Adipocyte (in vitro differentiated cells): ENCODE measurements around the gene SNX24.

Experiments
- DNase-seq: peaks from one replicate; pipeline ENCODE4 v3.0.0-alpha.2; 2015; ENCODE audit warnings: low read depth
- H3K27me3 ChIP-seq: replicated peaks from 2 replicates; pipeline ENCODE4 v1.7.0; 2013; ENCODE audit warnings: mild to moderate bottlenecking, low read length, moderate library complexity; ENCODE audit not compliant: control insufficient read depth, insufficient read depth
- H3K36me3 ChIP-seq: 2 replicates; pipeline ENCODE4 v1.7.0; 2013; ENCODE audit warnings: low read length, mild to moderate bottlenecking, moderate library complexity; ENCODE audit not compliant: control insufficient read depth, insufficient read depth, severe bottlenecking
- H3K4me1 ChIP-seq: 2 replicates; pipeline ENCODE4 v1.7.0; 2013; ENCODE audit warnings: mild to moderate bottlenecking, low read length, moderate library complexity; ENCODE audit not compliant: control insufficient read depth, insufficient read depth
- H3K4me3 ChIP-seq: 2 replicates; pipeline ENCODE4 v1.7.0; 2013; ENCODE audit warnings: mild to moderate bottlenecking, low read length, moderate library complexity
- H3K9ac ChIP-seq: 2 replicates; pipeline ENCODE4 v1.7.0; 2013; ENCODE audit warnings: mild to moderate bottlenecking, low read length, moderate library complexity
- H3K9me3 ChIP-seq: 2 replicates; pipeline ENCODE4 v1.7.0; 2013; ENCODE audit warnings: mild to moderate bottlenecking, low read length, moderate library complexity; ENCODE audit not compliant: control insufficient read depth

SNX24 gene

DNA sequence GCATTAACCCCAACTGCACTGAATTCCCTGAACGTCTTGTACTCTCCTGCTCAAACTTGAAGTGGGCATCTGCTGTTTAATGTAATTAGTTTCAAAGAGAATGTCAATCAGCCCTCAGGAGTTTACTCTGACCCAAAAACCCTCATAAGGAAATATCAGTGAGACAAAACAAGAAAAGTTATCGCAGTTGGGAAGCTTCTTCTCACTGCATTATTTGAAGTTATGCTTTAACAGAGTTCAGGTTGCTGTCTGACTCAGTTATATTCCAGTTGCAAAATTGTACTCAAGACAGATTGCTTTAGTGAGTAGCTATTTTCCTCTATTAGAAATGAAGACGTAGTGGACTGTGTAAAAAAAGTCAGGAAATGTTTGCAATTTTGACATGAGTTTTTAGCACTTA, 139.0 kb downstream of the SNX24 start:
- Histone ChIP-seq H3K4me1 (no peaks in the 10 kb centered on the region), H3K36me3 (peaks cover 3% of the 10 kb centered on the region), H3K9ac (no peak overlapping the region), H3K4me3 (no peak overlapping the region), H3K9me3 (no peaks in the 10 kb centered on the region), H3K27me3 (no peaks in the 10 kb centered on the region)
- DNase-seq: no peak

DNA sequence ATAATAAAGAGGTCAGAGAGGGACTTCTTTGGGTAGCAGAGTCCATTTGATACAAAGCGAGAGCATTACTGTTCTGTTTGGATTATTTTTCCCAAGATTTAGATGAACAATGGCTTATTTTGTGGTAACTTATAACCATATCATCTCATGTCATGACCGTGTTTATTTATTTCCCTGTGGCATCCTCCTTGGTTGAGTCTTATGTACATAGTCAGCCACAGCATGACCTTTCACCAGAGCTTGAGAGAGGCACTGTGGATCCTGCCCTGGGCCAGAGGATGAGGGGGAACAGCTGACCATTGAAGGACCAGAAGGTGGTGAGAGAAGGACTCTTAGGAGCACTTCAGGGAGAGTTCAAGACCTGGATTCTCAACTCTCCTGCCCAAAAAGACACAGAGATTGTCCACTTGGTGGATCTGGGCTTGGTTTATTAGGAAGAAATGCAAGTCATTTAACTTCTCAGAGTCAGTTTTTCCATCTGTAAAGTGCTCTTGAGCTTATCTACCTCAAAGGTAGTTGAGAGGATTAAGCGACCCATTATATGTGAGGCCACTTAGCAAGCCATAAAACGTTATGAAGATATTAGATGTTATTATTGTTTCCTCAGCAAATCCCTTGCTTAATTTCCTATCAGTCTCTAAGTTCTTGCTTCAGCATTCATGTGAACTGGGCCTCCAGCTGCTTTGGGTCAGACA, 139.7 kb downstream of the SNX24 start:
- Histone ChIP-seq H3K27me3 (no peaks in the 10 kb centered on the region), H3K36me3 (peaks cover 3% of the 10 kb centered on the region), H3K4me3 (no peak overlapping the region), H3K4me1 (no peaks in the 10 kb centered on the region), H3K9ac (no peak overlapping the region), H3K9me3 (no peaks in the 10 kb centered on the region)
- DNase-seq: no peak

DNA sequence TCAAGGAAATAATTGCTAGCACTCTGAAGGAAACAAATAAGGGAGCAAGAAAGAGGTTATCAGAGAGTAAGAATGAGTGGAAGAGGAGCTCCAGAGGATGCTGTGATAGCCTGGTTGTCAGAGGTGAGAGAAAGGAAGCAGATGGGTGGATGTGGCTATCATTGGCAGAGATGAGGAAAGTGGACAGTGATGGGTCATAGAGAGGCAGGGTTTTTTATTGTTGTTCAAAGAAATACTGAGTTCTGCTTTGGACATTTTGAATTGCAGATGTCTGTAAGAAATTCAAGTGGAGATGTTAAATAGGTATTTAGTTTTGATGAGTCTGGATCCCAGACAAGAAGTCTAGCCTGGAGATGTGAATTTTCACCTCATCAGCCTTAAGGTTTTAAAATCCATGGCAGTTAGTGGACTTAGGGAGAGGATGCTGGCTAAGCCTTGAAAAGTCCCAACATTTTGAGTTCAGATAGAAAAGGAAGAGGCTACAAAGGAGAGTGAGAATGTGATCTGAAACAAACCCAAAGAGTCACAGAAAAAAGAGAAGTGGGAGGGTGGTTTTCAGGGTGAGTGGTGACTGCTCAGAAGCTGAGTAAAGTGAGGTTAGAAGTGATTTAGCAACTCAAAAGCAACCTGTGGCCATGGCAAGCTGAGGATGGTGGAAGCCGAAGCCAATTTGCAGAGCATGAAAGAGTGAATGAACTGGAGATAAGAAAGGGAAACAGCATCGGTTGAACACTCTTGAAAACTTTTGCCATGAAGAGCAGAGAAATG, 140.7 kb downstream of the SNX24 start:
- peaks cover 3% of the 10 kb centered on the region for H3K36me3 ChIP-seq
- DNase-seq: no peak
- no peaks in the 10 kb centered on the region for H3K4me1 ChIP-seq
- H3K9me3 ChIP-seq: no peaks in the 10 kb centered on the region
- no peak overlapping the region for H3K4me3 ChIP-seq
- H3K27me3 ChIP-seq: no peaks in the 10 kb centered on the region
- H3K9ac ChIP-seq: no peak overlapping the region

DNA sequence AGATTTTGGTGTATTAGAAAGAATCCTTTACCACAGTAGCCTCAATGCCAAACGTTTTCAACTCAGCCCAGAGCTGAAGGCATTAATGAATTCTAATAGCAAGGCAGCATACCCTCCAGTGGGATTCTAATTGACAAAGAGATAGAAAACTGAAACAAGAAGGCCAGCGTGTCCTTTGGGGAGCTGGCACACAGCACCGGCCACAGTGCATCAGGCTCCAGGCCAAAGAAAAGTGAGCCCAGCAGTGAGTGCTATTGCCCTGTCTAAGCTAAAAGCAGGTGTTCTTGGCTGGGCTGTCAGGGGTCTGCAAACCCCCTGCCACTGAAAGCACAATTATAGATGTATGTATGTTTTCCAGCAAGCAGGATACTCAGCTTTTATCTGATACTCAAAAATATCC, 150.7 kb downstream of the SNX24 start:
- no peak for DNase-seq
- Histone ChIP-seq H3K4me1 (no peaks in the 10 kb centered on the region), H3K9ac (no peak overlapping the region), H3K36me3 (peaks cover 7% of the 10 kb centered on the region), H3K4me3 (no peak overlapping the region), H3K9me3 (no peaks in the 10 kb centered on the region), H3K27me3 (no peaks in the 10 kb centered on the region)

DNA sequence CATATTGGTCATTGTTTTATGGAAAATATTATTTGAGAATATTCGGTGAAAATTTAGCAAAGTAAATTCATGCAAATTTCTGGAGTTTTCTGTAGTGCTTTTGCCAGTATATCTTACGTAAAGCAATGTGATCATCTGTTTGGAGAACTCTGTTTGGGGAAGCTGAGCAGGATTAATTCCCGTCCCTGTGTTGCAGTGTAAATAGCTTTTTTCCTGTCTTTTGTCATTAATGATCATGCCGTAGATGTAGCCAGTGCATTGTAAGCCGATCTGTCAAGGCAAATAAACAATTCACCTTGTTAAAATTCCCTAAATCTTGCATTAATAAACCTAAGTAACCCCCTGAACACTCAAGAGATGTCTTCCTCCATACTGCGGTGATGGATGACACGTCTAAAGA, 151.9 kb downstream of the SNX24 start:
- no peak overlapping the region for H3K4me3 ChIP-seq
- peaks cover 7% of the 10 kb centered on the region for H3K36me3 ChIP-seq
- no peaks in the 10 kb centered on the region for H3K4me1 ChIP-seq
- H3K9ac ChIP-seq: no peak overlapping the region
- H3K9me3 ChIP-seq: no peaks in the 10 kb centered on the region
- DNase-seq: no peak
- H3K27me3 ChIP-seq: no peaks in the 10 kb centered on the region

DNA sequence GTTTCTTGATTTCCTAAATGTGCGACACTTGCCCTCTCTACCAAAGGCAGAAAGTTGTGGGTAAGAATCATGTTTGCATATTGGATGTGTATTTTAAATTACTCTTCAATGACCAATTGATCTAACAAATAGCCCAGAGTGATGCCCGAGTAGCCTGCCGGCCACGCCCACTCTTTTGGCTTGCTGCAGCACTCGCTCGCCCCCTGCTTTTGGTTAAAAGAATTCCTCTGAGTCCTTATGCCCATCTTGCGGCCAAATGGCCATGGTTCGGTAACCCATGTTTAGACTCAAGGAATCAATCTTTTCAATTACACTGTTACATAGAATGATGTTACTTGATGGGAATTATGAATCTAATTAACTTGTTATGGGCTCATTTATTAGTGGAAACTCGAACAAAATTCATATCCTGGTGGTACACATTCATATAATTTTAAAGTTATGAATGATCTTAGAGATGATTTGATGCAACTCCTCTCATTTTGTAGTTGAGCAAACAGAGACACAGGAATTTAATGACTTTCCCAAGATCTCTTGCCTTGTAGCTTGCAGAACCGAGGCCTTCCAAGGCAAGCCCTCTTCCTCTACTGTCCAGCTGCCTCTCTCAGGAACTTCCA, 154.6 kb downstream of the SNX24 start:
- no peak for DNase-seq
- Histone ChIP-seq H3K27me3 (no peaks in the 10 kb centered on the region), H3K9me3 (no peaks in the 10 kb centered on the region), H3K4me1 (no peaks in the 10 kb centered on the region), H3K9ac (no peak overlapping the region), H3K4me3 (no peak overlapping the region), H3K36me3 (peaks cover 15% of the 10 kb centered on the region)

DNA sequence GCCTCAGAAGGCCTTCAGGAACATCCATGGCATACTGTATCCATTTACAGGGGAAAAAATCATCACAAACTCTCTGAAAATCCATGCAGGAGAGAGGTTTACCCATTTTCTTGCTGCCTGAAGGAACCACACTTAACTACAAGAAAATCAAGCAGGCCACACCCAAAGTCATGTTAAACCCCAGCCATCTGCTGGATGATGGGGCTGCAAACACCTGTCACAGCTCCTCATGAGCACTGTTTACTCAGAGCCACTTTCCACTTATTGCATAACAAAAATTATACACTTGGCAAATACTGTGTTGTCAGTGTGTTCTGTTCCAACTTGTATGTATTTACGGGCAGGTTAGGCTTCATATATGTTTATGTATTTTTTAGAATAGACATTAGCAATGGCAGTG, 155.3 kb downstream of the SNX24 start:
- no peak for DNase-seq
- Histone ChIP-seq H3K36me3 (peaks cover 15% of the 10 kb centered on the region), H3K9ac (no peak overlapping the region), H3K4me3 (no peak overlapping the region), H3K27me3 (no peaks in the 10 kb centered on the region), H3K9me3 (no peaks in the 10 kb centered on the region), H3K4me1 (no peaks in the 10 kb centered on the region)

DNA sequence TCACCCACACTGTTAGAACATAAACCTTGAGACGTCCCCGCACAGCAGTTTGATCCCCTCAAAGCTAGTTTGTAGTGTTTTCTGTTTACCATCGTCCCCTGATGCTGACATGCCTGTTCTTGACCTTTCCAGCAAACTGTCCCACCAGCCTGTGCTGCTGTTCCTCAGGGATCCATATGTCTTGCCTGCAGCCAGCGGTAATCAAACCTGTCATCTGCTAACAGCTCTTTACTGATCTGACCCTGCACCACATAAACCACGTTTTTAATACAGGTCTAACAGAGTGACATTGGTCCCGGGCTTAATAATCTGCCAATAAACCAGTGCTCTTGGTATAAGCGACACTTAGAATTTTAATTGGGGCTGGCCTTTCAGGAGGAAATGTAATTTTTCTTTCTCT, 156.4 kb downstream of the SNX24 start:
- peaks cover 15% of the 10 kb centered on the region for H3K36me3 ChIP-seq
- H3K4me1 ChIP-seq: no peaks in the 10 kb centered on the region
- no peaks in the 10 kb centered on the region for H3K27me3 ChIP-seq
- H3K9ac ChIP-seq: no peak overlapping the region
- no peaks in the 10 kb centered on the region for H3K9me3 ChIP-seq
- no peak for DNase-seq
- H3K4me3 ChIP-seq: no peak overlapping the region

DNA sequence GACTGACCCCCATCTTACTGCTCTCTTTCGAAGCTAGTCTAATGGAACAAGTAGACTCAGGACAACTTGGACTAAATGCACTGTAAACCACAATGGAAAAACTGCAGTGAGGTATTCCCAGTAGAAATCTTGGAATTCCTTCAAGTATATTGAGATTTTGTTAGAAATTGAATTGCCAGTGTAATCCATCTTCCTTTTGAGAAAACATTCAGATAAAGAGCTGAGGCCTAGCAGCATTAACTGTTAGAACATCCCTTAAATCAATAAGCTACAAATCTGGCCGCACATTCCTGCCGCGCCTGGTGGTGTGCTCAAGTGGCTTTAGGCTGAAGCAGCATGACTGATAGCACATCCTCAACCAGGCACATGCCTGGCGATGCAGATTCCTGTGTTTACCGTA, 161.8 kb downstream of the SNX24 start:
- Histone ChIP-seq H3K9ac (no peak overlapping the region), H3K27me3 (no peaks in the 10 kb centered on the region), H3K9me3 (no peaks in the 10 kb centered on the region), H3K4me3 (no peak overlapping the region), H3K36me3 (peaks cover 21% of the 10 kb centered on the region), H3K4me1 (no peaks in the 10 kb centered on the region)
- DNase-seq: no peak

DNA sequence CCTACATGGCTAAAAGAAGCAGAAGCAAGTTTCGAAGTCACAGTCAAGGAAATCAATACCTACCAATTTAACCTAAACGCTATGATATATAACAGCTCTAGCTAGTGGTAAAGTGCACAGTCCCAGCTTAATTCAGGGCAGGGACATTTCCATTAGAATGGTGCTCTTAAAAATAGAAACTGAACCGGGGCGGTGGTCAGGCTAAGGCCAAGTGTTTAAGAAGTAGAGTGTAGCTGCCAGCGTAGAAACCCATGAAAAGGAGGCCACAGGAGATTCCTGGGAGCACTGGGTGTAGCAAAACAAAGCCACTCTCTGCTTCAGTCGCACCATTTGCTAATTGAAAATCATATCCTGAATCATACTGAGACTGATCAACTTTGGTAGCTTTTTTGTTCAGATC, 162.3 kb downstream of the SNX24 start:
- Histone ChIP-seq H3K4me3 (no peak overlapping the region), H3K9me3 (no peaks in the 10 kb centered on the region), H3K27me3 (no peaks in the 10 kb centered on the region), H3K4me1 (no peaks in the 10 kb centered on the region), H3K9ac (no peak overlapping the region), H3K36me3 (peaks cover 21% of the 10 kb centered on the region)
- no peak for DNase-seq

DNA sequence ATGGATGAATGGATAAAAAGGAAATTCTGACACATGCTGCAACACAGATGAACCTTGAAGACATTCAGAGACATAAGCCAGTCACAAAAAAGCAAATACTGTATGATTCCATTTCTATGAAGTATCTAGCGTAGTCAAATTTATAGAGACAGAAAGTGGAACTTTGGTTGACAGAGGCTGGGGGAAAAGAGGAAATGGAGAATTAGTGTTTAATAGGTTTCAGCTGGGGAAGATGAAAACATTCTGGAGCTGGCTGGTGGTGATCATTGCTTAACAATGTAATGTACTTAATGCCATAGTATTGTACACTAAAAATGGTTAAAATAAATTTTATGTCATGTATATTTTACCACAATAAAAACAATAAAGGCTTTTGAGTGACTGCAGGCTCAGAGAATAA, 166.9 kb downstream of the SNX24 start:
- H3K9ac ChIP-seq: no peak overlapping the region
- H3K4me3 ChIP-seq: no peak overlapping the region
- peak; percentile 69 for DNase-seq
- H3K9me3 ChIP-seq: no peaks in the 10 kb centered on the region
- H3K4me1 ChIP-seq: no peaks in the 10 kb centered on the region
- no peaks in the 10 kb centered on the region for H3K27me3 ChIP-seq
- peaks cover 14% of the 10 kb centered on the region for H3K36me3 ChIP-seq
